KG1 (cell line): ENCODE measurements around the gene CA10.

Source experiments
- DNase-seq: peaks from one replicate; lab custom pipeline; 2025; lab: John Stamatoyannopoulos, UW

CA10 gene

DNA sequence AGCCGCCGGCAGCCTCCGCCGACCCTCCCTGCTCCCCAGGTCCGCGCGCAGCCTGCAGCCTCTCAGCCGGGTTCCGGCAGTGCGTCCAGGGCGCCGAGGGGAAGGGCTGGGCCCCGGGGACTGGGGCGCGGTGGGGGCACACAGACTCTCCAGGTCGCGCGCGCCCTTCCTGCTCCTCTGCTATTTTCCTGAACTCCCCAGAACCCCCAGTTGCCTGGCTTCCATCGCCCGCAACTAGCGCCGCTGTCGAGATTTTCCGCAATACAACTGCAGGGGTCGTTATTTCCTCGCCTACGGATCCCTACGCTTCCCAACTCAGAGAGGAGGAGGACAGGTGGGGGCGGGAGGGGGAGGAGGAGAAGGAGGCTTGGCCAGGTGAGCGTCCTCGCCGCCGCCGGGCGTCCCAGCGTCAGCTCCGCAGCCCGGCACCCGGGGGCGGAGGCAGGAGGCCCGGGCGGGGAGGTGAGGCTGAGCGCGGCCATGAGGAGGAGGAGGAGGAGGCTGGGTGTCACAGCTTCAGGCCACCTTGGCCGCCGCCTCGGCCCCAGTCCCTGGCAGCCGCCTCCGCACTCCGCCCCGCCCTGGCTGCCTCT, at the start of gene CA10:
Gene CA10 (minus strand): TSS at position 265 of the 593 bp plus-strand sequence.
- DNase-seq, result no peak

DNA sequence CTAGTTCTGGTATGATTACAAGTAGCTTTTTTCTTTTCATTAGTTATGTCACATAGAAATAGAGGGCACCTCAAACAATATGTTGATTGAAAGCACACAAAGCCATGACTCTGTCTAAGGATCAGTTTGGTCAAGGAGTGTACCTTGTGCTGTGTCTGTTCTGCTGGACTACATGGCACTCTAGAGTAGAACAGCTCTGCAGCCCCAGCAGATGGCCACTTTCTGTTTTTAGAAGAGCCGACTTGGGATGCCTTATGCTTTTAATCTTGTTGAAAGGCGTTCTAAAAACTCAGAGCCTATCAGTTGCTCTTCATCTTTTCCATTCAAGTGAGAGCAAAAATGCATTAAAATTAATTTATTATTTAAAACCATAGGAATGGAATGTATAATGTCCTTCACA, 49.3 kb upstream of the CA10 start:
- no peak for DNase-seq

DNA sequence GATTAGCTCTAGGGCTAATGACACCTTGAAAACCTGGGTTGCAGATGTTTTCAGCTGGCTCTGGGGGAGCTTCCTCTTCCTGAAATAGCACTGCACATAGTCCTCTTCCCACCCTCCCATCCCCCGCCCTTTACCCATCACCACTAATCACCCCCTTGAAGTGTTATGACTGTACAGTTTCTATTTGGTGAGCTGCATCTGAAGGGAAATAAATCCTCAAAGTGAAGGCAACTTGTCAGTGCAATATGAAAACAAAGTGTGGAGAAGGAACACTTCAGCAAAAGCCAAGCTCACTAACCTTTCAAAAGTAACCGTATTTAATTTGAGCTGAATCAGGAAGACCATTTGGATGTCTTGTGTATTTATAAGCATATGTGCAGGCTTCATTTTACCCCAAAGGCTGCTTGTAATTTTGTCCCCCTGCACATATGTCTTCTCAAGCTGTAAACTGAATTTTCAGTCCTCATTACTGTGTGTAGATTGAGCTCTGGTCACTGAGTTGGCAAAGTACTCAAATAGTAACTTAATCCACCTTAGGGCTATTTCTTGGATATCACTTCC, 44.1 kb upstream of the CA10 start:
- no peak for DNase-seq

DNA sequence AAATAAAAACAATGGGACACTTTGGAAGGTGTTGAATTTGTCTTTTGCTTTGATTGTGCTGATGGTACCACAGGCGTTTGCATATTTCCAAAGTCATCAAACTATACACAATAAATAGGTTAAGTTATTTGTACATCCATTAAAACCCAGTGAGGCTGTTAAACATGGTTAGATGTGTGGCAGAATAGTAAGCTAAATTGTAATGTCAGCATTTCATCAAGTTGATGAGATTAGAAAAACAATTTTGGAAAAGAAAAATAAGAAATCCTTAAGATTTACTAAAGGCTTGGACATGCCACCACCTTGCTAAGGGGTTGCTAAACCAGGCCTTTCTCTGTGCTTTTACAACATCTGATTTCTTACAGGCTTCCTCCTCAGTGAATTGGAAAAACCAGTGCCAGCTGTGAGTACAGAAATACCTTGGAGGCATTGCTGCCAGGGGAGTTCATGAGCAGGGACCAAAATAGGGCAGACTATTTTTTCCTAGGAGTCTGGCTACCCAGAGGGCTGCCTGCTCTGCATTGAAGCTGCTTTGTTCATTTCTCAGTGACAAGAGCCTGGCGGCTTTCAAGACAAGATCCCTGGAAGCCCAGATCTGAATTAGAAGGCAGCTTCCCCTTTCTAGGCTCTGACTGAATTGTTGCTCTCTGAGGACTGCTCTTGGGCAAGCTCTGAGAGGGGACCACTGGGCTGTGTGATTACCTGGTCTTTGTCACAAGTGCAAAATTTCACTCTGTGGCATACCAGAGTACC, 43.4 kb upstream of the CA10 start:
- no peak for DNase-seq

DNA sequence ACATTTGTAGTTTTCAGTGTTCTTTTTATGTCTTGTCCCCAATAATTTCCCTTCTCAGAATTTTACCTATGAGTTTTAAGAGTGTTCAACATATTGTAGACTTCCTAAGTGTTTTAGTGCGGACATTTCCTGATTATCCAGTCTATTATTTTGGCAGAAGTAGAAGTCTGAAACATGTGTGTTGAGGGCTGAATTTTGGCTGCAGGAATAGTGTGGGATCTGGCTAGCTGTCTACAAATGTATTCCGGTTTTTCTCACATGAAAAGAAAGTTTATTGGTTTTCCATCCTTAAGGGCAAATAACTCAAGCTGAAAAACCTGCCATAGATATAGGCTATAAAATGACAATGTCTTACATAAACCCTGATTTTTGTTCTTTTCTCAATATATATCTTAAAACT, 33.0 kb upstream of the CA10 start:
- no peak for DNase-seq

DNA sequence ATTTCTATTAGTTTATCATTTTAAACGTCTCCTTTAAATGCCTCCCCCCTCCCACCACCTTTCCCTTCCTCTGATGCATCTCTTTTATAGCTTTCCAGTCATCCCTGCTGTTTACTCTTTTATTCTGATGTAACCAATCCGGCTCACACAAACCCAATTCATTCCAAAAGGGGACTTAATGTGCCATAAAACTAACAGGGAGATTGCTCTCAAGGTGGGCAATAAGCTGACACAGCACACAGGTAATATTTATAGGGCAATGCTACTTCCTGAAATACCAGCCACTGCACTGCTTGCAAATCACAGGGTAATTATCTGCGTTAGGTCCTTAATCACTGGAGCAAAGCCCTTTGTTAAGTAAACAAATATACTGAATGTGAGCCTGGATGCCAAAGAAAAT, 23.3 kb upstream of the CA10 start:
- no peak for DNase-seq

DNA sequence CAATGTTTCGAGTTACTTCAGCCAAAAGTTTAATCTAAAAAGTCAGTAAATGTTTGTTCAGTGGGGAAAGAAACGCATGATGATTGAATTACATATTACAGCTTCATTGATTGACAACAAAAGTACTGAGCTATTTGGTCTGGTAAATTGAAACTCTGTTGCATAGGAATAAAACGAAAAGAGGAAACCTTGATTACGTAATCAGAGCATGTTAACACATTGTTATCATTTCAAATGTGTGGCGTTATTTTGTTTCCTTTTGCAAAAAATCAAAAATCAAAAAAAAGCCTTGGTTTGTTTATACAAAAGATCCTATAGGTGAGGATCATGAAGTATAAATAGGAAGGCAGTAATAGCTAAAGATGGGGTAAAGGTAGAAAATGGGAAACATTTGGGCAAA, 19.5 kb upstream of the CA10 start:
- DNase-seq, result no peak

DNA sequence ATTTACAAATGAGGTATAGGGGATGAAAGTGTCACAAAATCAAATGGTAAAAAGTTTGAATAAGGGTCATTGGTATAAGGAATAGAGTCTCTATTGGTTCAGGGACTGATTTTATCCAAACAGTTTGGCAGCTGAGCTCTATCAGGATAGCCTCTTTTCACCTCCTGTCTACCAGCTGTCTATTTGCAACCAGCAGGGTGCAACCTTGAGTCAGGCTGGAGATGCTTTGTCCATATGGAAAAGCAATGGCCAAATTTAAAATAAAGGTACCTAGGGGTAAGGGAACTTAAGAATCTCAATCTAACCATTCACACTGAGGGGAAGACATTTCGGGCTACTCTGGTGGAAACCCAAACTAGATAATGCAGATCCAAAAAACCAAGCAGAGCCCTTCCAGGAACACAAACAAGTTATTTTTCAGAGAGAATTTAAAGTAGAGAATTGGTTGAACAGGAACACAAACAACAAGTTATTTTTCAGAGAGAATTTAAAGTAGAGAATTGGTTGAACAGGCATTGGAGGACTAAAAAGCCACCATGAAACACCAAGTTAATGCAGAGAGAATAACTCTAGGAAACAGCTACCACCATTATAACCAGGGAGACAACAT, 12.6 kb upstream of the CA10 start:
- DNase-seq, result no peak

DNA sequence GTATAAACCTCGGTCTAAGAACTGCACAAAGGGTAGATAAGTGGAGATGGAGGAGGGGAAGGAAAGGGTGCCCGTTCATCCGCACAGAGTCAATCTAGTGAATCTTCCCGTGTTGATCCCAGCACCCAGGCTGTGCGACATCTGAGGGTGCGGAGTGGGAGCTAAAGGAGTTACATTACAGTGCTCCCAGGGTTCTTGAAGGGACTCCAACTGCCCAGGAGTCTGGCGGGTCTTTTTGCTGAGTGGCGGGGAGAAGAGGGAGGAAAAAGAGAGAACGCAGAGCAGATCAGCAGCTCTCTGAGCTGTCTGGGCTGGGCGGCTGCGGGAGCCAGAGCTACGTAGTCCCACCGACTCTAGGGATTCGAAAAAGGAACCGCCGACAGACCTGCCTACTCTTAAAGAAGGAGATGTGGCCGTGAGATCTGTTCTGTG, 1.6 kb upstream of the CA10 start:
- DNase-seq, result no peak

DNA sequence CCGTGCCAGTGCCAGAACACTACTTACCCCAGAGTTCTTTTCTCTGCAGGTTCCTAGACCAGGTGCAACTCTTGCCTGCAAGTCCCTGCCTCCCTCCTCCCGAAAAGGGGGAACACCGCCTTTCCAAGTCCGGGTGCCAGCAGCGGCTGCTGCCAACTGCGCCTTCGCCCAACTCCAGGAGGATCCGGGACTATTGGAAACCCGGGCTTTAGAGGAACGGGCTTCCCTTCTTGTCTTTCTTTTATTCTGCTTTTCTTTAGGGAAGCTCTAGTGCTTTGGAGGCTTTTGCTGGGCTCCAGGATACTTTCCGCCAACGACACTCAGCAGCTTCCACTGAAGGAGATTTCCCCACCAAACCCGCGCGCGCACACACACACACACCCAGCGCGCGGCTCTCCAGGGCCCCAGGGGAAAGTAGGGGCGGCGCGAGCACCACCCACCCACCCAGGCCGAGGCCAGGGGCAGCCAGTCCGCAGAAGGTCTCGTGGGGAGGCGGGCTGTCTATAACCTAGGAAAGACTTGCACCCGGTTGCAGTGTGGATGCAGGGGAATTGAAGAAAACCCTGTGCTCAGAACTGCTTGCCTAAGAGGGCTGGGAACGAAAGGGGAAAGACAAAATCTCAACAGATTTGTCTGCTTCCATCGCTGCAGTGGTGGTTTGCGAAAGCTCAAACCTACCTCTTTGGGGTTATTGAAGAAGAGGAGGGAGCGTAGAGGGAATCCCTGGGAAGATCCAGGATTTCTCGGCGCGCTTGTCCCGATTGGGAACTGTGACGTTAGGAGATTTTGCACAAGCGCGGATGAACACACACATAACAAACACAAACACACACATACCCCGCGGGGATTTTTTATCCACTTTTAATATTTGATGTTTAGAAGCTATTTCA, 977 bp upstream of the CA10 start:
- no peak for DNase-seq

DNA sequence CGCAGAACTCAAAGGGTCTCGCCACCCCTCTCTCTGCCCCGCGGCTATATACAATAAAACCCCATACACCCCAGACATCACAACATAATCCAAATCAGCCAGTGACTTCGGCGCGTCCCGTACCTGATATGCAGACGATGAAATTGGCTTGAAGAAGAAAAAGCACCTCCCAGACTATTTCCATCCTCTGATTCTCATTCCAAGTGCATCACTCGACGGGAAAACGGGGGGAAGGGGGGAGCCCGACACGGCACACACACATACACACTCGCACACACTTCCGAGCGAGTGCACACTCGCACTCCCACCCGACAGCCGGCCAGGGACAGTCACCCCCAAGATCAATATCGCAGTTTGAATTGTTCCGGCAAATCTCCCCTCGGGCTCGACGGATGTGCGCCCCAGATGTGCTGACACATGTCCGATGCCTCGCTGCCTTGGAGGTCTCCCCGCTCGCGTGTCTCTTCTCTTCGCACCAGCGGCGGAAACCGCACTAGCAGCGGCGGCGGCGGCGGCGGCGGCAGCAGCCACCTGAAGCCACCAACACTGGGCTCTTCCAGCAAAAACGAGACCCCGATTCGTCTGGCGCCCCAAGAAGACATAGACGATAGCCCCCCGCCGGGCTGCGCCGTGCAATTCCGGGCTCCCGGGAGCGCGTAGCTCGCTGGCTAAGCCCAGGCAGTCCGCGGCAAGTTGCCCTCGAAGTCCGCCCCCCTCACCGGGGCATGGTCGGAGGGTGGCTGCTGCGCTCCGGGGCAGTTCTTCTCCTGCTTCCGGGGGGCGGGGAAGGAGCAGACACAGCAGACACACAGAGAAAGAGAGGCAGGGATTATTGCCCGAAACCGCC, 688 bp downstream of the CA10 start:
- no peak for DNase-seq

DNA sequence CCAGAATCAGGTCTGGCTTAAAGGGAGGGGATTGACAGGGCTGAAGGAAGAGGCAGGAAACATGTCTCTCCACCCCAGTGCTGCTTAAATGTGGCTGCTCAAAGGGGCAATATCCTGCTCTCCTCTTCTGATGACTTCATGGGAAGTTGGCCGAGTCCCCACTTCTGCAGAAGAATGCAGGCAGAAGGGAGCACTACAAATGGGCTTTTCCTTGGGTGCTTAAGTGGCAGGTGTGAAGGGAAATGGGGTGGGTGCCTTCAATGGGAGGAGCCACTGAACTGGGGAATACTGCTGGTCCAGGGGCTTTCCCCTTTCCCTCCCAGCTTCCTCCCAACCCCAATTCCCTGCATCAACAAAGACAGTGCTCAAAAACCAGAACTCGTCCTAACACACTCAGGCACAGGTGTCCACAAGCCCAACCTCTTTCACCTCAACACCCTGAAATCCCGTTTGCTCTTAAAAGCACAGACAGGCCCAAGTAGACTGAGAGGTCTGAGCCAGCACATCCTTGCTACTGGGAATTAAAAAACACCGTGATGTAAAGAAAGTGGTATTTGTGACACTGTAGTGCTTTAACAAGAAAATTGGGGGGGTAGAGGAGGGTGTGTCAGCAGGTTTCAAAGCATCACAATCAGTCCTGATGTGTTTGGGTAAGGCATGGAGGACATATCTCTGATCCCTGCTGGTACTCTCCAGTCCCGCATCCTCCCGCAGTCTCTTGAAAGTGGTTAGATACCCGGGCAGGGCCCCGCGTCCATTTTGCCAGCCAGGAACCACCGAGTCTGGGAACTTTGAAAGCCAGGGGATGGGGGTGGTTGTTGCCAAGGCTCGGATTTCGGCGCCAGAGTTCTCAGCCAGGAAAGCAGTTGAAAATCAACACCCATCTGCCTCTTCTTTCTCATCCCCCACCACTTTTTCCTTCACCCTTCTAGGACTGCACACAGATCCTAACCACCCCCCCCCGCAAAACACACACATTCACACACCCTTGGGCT, 1.6 kb downstream of the CA10 start:
- DNase-seq, result no peak

DNA sequence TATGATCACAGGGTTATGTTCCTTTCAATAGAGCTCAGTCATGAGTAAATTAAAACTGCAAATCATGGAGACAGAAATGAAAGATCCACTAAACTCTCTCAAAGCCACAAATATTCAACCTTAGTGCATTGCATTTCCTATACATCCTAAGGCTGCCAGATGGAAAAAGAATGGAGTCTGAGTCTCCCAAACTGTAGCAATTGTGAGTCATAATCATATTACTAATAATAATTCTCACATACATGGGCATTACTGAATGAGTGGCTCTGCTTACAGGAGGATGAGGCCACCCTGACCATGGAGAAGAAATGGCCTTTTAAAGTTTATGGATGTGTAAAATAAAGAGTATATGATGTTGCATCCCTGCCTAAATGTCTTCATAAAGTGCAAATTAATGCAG, 3.2 kb downstream of the CA10 start:
- DNase-seq, result no peak

DNA sequence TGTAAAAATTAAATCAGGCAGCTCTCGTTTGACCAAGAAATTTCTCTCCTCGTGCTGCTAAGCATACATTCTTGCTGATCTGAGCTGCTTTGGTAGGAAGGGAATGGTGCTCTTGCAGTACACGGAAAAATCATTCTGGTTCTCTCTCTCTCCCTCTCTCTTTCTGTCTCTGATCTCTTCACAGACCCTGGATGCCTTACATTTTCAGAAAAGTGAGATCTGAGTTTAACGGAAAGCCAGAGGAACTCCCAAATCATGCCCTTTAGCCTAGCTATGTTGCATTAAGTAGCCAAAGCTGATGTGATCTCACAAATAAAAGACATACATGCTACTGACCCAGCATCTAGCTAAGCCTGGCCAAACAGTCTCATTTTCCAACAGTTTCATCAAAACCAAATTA, 4.0 kb downstream of the CA10 start:
- DNase-seq, result no peak

DNA sequence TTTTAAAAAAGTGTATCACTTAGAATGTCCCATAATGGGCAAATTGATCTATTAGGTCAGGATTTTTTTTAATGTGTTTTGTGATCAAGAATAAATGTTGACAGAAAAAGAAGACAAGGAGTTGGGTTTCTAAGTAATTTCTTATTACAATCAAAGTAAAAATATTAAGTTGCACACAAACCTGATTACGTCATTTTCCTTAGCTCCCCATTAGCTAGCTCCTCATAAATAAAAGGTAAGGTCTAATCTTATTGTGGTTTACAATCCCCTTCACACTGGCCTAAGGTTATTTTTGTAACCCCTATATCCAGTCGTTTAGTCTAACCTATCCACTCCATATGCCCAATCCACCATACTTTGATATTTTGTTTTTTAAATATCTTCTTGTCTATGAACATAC, 7.6 kb downstream of the CA10 start:
- no peak for DNase-seq

DNA sequence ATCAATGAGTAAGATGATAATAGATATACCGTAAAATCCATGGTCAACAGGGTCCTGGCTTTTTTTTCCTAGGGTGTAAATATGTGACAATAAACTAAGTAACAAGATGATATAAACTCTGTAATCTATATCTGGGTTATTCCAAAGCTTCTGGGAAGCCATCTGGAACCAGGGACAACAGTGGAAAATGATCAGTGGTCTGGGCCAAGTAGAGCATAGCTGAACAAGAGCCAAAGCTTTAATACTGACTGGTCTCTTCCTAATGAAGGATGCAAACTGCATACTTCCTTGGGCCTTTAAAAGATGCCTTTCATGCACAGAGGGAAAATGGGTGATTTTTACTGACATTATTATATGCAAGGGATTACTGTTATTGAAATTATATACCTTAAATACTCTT, 8.9 kb downstream of the CA10 start:
- DNase-seq, result no peak

DNA sequence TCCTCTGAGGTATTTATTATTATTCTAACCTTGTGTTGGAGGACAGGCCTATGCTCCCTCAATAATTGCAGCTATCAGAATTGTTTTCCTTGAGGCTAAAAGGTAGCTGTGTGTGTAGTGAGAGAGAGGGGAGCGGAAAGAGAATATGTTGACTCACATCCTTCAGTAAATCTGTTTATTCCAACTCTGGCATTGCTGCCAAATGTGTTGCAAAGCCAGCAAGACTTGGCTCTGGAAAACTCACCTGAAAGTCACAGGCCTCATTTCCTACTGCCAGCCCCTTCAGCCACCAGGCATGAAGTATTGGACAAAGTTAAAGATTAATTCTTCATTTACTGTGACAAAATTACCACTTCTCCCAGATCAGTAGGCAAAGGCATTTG, 9.6 kb downstream of the CA10 start:
- DNase-seq, result no peak

DNA sequence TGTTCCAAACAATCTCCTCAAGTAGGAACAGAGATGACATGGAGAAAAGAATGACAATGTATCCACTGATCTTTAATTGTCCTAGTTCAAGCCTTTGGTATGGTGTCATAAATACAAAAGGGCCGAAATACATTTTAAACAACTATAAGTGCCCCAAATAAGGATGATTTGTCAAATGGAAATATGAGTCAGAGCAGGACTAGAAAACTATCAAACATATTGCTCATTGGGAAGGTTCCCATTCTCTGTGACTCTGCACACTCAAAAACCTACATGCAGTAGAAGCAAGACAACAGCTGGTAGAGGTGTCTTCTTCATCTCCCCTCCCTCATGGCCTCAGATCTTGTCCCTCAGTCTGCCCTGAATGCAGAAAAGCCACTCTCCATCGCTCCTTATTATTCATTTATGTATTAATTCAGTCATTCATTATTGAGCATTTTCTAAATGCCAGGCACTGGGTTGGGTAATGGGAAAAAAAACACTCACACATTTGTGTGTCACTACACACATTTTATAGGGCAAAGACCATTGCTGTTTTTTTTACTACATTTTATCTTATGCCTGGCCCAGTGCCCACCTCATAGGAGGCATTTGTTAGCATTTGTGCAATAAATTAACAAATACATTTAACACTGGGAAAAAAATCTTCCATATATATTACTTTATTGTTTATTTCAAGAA, 10.1 kb downstream of the CA10 start:
- no peak for DNase-seq

DNA sequence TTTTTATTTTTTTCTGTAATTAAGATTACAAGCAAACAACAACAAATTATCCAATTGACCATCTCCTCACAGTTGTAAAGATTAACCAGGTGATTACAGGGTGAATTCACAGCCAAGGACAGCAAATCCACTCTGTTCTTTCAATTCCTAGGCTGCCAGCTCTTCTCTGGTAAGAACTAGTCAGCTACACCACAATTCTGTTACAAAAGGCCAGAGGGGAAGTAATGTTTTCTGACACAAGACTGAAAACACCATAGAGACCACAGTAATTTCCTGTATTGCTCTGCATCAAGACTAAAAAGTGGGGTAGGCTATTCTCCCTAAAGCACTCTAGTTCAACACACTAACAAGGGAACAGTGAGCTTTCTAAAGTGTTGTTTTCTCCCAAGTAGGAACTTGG, 10.6 kb downstream of the CA10 start:
- DNase-seq, result peak; percentile 7

DNA sequence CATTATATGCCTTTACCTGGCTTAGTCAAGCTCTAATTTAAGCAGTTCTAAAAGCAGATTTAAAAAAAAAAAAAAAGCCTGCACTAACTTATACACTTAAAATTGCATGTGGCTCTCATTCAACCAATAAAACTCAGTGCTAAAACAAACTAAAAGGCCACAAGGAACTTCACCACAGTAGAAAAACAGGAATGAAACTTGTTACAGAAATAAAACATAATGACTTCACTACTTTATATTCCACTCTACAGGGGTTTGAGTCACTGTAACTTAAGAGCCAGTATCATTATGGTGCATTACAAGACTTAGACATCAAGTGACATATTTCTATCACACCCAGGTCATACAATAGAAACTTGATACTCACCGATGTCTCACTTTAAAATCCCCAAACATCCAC, 11.1 kb downstream of the CA10 start:
- no peak for DNase-seq
